ENCODE measurements around the gene KCNAB1.
"Not testable (repeated sequence)": the region's sequence is repeated elsewhere in the genome, so short reads cannot be mapped to it uniquely, and the experiment has no call there.

KCNAB1 gene

DNA sequence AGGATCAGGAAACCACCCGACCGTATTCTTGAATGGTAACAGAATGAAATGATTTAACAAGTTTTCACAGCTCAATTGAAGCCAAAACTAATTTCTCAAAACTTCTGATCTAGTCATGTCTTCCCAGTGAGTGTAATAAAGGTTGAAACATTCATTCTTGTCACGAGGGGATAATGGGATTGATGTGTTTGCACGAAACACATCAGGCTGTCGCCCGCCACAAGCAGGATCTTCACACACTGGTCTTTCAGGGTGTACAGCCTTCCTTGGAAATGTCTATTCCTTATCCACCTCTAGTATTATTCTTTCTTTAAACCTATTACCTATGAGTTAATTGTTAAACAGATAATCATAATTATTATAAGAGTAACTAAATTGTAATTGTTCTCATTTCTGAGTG is 94.3 kb downstream of the KCNAB1 start:
- Mint-ChIP-seq H3K27me3 (peaks cover 12% of the 10 kb centered on the region), H3K4me1 (ENCODE audit: low read depth) (no peaks in the 10 kb centered on the region)

DNA sequence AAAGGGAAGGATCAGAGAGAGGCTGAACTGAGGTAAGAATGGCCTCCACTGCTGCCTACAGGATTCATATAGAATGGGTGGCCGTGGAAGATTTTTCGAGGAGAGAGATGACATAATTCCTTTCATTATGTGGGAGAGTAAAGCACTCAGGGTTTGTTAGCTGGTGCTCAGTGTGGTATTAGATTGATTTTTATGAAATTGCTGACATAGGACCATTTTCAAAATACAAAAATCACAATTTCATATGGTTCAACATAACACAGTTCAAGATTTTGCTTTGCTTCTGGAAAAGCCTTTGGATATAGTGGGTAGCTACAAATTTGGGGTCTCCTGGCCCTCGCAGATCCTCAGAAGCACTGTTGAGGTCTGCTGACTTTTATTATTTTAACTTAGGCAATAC is 95.4 kb downstream of the KCNAB1 start:
- Mint-ChIP-seq H3K27me3 (peaks cover 14% of the 10 kb centered on the region), H3K36me3 (no peaks in the 10 kb centered on the region), H3K4me3 (no peak overlapping the region)

More for the DNA sequence above, 94.3 kb downstream of the KCNAB1 start:
- no peaks in the 10 kb centered on the region for H3K36me3 Mint-ChIP-seq
- H3K27ac Mint-ChIP-seq, result no peak overlapping the region
- H3K9me3 Mint-ChIP-seq (ENCODE audit: low read depth), result peaks cover 4% of the 10 kb centered on the region
- no peak overlapping the region for H3K4me3 Mint-ChIP-seq

DNA sequence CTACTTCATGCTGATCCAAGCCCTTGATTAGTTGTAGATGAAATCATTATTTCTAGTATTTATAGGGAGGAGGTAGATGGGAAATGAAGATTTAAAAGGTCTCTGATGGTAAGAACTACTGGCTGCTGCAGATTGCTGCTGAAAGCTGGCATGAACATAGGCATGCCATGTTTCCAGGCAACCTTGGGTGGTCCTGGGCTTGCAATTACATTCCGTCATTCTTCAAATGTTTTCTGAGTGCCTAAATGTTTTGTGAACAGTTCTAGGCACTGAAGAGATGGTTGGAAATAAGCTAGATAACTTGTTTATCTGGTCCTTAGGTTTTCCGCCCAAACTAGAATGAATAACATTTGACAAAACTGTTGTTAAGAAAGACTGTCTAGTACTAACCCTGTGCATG is 95.8 kb downstream of the KCNAB1 start:
- Mint-ChIP-seq H3K9me3 (ENCODE audit: low read depth) (peaks cover 4% of the 10 kb centered on the region), H3K36me3 (peaks cover 2% of the 10 kb centered on the region), H3K27ac (no peak overlapping the region), H3K4me1 (ENCODE audit: low read depth) (no peaks in the 10 kb centered on the region), H3K4me3 (no peak overlapping the region), H3K27me3 (peaks cover 18% of the 10 kb centered on the region)

More for the DNA sequence above, 95.4 kb downstream of the KCNAB1 start:
- peaks cover 4% of the 10 kb centered on the region for H3K9me3 Mint-ChIP-seq (ENCODE audit: low read depth)
- no peak overlapping the region for H3K27ac Mint-ChIP-seq
- no peaks in the 10 kb centered on the region for H3K4me1 Mint-ChIP-seq (ENCODE audit: low read depth)

DNA sequence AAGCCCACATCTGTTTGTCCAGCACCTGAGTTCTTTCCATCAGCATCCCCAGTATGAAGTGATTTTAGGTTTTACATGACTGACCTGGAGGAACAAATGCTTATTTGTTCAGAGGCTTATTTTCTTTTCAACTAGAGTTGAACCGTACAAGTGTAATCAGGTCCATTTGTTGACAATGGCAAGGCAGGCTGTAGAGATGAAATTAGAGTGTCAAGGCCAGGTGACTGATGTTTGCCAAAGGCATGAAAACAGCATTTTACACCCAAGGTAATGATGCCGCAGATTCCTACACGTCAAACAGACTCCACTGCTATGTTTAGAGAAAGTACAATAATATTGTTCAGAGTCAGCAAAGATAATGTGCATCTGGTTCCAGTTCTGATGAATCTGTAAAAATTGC is 96.5 kb downstream of the KCNAB1 start:
- H3K36me3 Mint-ChIP-seq, result peaks cover 2% of the 10 kb centered on the region
- peaks cover 4% of the 10 kb centered on the region for H3K9me3 Mint-ChIP-seq (ENCODE audit: low read depth)
- H3K27ac Mint-ChIP-seq, result no peak overlapping the region
- peaks cover 18% of the 10 kb centered on the region for H3K27me3 Mint-ChIP-seq
- no peaks in the 10 kb centered on the region for H3K4me1 Mint-ChIP-seq (ENCODE audit: low read depth)
- H3K4me3 Mint-ChIP-seq, result no peak overlapping the region

DNA sequence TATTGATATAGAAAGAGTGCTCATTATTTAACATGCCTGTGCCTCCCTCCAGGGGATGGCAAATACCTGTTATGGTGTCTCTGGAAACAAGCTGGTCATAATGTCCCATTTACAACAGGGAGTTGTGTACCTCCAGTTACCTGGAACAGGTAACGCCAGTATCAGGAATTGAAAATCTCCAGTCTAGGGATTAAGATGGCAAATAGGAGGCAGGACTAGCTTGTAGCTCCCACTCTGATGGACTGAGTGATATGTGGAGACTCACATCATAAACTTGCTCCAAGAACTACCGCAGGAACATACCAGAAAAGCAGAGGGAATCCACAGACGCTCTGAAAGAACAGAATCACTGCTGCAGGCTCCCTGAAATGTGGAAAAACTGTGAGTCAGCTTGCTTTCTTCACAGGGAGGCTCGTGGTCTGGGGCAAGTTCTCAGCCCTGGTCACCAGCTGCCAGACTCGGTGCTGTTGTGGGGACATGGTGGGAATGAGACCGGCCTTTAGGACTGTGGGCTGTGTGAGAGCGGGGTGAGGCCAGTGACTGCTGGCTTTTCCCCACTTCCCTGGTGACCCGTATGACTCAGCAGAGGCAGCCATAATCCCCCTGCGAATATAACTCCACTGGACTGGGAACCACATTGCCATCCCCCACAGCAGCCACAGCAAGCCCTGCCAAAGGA is 97.4 kb downstream of the KCNAB1 start:
- H3K36me3 Mint-ChIP-seq, result peaks cover 2% of the 10 kb centered on the region
- H3K27me3 Mint-ChIP-seq, result peaks cover 22% of the 10 kb centered on the region
- no peaks in the 10 kb centered on the region for H3K4me1 Mint-ChIP-seq (ENCODE audit: low read depth)
- peaks cover 4% of the 10 kb centered on the region for H3K9me3 Mint-ChIP-seq (ENCODE audit: low read depth)
- H3K4me3 Mint-ChIP-seq, result no peak overlapping the region
- H3K27ac Mint-ChIP-seq, result no peak overlapping the region

DNA sequence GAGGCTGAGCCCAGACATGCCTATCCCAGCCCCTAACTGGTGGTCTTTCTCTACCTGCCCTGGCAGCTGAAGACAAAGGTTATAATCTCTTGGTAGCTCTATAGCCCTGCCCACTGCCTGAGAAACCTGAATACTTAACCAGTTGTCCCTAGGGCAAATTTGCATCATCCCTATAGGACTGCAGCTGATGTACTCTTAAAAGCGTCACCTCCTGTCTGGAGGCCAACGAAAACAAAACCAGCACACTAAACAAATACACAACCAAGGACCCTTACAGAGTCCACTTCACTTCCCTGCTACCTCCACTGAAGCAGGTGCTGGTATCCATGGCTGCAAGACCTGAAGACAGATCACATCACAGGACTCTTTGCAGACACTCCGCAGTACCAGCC is 98.0 kb downstream of the KCNAB1 start:
- peaks cover 23% of the 10 kb centered on the region for H3K27me3 Mint-ChIP-seq
- no peaks in the 10 kb centered on the region for H3K4me1 Mint-ChIP-seq (ENCODE audit: low read depth)
- peaks cover 4% of the 10 kb centered on the region for H3K9me3 Mint-ChIP-seq (ENCODE audit: low read depth)
- H3K4me3 Mint-ChIP-seq, result no peak overlapping the region
- H3K27ac Mint-ChIP-seq, result no peak overlapping the region
- H3K36me3 Mint-ChIP-seq, result peaks cover 2% of the 10 kb centered on the region

DNA sequence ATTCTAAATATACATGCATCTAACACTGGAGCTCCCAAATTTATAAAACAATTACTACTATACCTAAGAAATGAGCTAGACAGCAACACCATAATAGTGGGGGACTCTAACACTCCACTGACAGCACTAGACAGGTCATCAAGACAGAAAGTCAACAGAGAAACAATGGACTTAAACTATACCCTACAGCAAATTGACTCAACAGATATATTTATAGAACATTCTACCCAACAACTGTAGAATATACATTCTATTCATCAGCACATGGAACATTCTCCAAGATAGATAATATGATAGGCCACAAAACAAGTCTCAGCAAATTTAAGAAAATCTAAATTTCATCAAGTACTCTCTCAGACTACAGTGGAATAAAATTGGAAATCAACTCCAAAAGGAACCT is 102.0 kb downstream of the KCNAB1 start:
- not testable (repeated sequence) for H3K27ac Mint-ChIP-seq; H3K9me3 Mint-ChIP-seq (ENCODE audit: low read depth); H3K4me1 Mint-ChIP-seq (ENCODE audit: low read depth); H3K4me3 Mint-ChIP-seq; H3K36me3 Mint-ChIP-seq
- H3K27me3 Mint-ChIP-seq, result peaks cover 27% of the 10 kb centered on the region

DNA sequence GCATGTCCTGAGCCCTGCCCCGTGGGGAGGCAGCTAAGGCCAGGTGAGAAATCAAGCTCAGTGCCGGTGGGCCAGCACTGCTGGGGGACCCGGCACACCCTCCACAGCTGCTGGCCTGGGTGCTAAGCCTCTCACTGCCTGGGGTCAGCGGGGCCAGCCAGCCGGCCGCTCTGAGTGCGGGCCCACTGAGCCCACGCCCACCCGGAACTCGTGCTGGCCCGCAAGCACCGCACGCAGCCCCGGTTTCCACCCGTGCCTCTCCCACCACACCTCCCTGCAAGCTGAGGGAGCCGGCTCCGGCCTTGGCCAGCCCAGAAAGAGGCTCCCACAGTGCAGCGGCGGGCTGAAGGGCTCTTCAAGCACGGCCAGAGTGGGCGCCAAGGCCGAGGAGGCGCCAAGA is 103.7 kb downstream of the KCNAB1 start:
- H3K27me3 Mint-ChIP-seq, result peaks cover 27% of the 10 kb centered on the region
- not testable (repeated sequence) for H3K4me1 Mint-ChIP-seq (ENCODE audit: low read depth); H3K9me3 Mint-ChIP-seq (ENCODE audit: low read depth); H3K4me3 Mint-ChIP-seq; H3K27ac Mint-ChIP-seq; H3K36me3 Mint-ChIP-seq

DNA sequence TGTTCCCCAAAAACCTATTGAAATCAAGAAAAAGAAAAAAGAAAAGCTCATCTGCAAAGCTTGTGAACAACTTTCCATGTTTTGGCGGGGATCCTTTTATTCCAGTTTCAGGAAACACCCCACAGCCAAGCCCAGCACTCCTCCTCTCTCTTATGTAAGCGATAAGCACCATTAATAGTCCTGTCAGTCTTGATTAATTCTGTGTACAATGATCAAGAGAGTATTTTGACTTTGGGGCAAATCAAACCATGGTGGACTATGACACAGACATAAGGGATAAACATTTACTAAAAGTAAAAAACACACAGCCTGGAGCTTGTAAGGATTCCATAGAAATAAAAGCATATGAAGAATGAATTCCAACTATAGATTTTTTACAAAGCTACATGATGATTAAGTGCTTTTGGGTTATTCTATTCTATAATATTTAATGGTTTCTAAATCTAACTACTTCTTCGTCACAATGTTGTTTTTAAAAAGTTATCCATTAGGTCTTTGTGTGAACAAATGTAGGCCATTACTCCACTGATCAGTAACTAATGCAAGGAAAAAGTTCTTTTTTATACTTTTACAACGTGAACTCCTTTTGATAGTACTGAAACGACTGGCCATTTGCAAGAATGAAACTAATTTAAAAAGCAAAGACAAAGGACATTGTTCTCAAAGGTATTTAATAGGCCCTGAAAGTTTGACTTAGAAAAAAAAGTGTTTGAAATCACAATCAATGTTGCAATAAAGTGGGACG is 106.5 kb downstream of the KCNAB1 start:
- H3K27ac Mint-ChIP-seq, result no peak overlapping the region
- H3K36me3 Mint-ChIP-seq, result no peaks in the 10 kb centered on the region
- no peaks in the 10 kb centered on the region for H3K4me1 Mint-ChIP-seq (ENCODE audit: low read depth)
- H3K27me3 Mint-ChIP-seq, result peaks cover 20% of the 10 kb centered on the region
- H3K4me3 Mint-ChIP-seq, result no peak overlapping the region
- H3K9me3 Mint-ChIP-seq (ENCODE audit: low read depth), result no peaks in the 10 kb centered on the region

DNA sequence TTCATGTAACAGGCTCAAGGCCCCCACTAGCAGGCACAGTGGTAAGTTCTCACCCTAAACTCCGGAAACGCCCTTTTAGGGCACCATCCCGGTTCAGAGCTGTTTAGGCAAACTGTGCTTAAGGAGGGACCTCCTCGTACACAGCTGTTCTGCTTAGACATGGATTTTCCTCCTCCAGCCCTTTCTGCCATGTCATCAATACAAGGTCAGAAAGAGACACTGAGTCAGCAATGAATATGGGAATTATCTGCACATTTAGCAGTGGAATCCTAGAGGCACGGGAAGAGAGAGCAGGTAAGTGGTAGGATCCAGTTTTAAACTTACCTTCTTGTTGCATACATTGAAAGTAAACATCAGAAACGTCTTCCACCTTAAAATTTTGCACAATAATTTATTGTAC is 107.3 kb downstream of the KCNAB1 start:
- H3K4me3 Mint-ChIP-seq, result no peak overlapping the region
- H3K36me3 Mint-ChIP-seq, result no peaks in the 10 kb centered on the region
- H3K27ac Mint-ChIP-seq, result no peak overlapping the region
- H3K27me3 Mint-ChIP-seq, result peaks cover 13% of the 10 kb centered on the region
- no peaks in the 10 kb centered on the region for H3K9me3 Mint-ChIP-seq (ENCODE audit: low read depth)
- H3K4me1 Mint-ChIP-seq (ENCODE audit: low read depth), result no peaks in the 10 kb centered on the region

DNA sequence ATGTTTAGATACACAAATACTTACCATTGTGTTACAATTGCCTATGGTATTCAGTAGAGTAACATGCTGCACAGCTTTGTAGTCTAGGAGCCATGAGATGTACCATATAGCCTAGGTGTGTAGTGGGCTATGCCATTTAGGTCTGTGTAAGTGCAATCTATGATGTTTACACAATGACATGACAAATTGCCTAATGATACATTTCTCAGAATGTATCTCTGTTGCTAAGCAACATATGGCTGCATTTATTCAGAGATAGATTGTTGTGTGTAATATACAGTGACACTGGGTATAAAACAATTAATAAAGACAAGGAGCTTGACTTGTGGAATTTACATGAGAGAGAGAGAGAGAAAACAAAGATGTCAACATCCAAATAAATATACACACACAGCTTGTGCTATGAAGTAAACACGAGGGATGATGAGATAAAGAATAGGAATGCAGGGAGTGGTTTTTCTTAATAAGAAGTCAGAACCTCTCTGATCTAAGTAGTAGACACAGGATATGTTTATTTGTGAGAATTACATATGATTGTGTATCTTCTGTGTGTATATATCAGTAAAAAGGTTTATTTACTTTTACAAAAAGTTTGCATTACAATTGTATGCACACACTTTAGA is 110.0 kb downstream of the KCNAB1 start:
- Mint-ChIP-seq H3K27ac (no peak overlapping the region), H3K9me3 (ENCODE audit: low read depth) (no peaks in the 10 kb centered on the region), H3K36me3 (no peaks in the 10 kb centered on the region), H3K27me3 (peaks cover 12% of the 10 kb centered on the region), H3K4me1 (ENCODE audit: low read depth) (no peaks in the 10 kb centered on the region), H3K4me3 (no peak overlapping the region)

DNA sequence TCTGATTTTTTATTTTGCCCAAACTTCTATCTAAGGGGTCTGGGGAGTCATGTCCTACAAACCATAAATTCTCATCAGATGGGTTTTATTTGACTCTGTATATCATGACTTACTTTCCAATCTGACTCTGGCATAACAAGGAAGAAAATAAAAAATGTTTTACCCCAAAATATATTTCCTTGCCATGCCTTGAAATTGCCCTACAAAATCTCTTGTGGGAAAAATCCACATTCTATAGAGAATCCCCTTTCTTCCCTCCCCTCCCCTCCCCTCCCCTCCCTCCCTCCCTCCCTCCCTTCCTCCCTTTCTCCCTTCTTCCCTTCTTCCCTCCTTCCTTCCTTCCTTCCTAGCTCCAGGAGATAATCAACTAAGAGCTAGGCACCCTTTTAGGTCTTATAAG is 110.8 kb downstream of the KCNAB1 start:
- H3K9me3 Mint-ChIP-seq (ENCODE audit: low read depth); H3K36me3 Mint-ChIP-seq; H3K4me3 Mint-ChIP-seq; H3K4me1 Mint-ChIP-seq (ENCODE audit: low read depth); H3K27ac Mint-ChIP-seq: not testable (repeated sequence)
- H3K27me3 Mint-ChIP-seq, result peaks cover 12% of the 10 kb centered on the region

DNA sequence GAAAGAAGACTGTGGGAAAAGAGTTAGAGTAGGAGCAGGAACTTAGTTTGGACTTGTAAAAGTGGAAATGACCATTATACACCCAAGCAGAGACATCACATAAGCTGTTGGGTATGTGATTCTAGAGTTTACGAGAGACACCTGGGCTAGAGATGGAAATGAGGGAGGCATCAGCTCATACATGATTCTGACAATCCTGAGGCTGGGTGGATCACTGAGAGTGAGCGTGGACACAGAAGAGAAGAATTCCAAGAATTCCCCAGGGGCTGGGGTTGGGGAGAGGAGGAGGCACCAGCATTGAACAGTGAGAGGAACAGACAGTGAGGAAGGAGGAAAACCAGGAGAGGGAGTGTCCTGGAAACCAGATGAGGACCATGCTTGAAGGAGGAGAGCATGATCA is 113.5 kb downstream of the KCNAB1 start:
- Mint-ChIP-seq H3K27me3 (peaks cover 15% of the 10 kb centered on the region), H3K4me1 (ENCODE audit: low read depth) (no peaks in the 10 kb centered on the region), H3K36me3 (no peaks in the 10 kb centered on the region)

DNA sequence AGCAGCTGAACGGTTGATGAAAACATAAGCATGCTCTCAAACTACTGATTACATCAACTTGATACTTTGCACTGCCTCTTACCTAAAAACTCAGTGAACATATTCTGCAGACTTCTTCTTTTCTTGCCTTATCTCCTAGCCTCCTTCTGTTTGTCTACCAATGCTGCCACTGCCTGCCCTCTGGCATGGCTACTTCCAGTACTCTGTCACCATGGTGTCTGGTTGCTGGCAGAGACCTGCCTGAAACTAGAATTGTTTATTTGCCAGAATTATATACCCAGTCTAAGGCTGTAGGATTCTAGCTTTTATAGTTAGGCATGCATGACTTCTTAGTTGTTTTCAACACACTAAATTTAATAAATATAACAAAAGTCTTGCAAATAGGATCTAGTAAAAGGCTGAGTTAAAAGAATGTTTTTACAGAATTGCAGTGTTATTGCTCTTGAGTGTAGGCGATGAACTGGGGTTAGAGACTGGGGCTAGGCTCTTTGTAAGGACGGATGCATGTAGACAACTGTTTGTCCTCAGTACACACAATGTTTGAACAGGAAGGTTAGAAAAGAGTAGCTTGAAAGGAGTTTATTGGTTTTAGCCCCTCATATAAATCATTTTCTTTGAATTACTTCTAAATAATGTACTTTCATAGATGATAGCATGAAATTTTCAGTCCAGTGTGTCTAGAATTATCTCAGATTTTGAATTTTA is 116.3 kb downstream of the KCNAB1 start:
- Mint-ChIP-seq H3K4me3 (no peak overlapping the region), H3K4me1 (ENCODE audit: low read depth) (no peaks in the 10 kb centered on the region), H3K36me3 (no peaks in the 10 kb centered on the region), H3K27me3 (peaks cover 11% of the 10 kb centered on the region), H3K27ac (no peak overlapping the region), H3K9me3 (ENCODE audit: low read depth) (no peaks in the 10 kb centered on the region)

More for the DNA sequence above, 113.5 kb downstream of the KCNAB1 start:
- no peak overlapping the region for H3K4me3 Mint-ChIP-seq
- no peak overlapping the region for H3K27ac Mint-ChIP-seq
- no peaks in the 10 kb centered on the region for H3K9me3 Mint-ChIP-seq (ENCODE audit: low read depth)

DNA sequence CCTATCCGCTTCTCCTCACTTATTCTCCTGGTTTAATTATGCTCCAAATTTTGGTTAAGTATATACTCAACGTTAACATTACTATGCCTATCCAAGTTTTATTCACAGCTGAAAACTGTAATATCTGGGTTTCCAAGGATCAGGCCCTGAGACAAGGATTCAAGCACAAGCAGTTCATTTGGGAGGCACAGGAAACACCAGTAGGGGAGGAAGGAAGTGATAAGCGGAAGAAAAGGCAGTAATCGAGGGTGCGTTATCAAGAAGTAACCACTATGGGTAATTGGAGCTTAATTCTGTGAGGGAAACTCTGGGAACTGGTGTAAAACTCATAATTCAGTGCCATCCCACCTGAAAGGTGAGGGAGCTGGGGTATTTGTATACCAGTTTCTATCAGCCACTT is 120.3 kb downstream of the KCNAB1 start:
- Mint-ChIP-seq H3K27ac (no peak overlapping the region), H3K9me3 (ENCODE audit: low read depth) (no peaks in the 10 kb centered on the region), H3K4me1 (ENCODE audit: low read depth) (no peaks in the 10 kb centered on the region), H3K27me3 (peaks cover 7% of the 10 kb centered on the region), H3K4me3 (no peak overlapping the region), H3K36me3 (no peaks in the 10 kb centered on the region)
